OCI-LY3 (cell line): ENCODE data around the gene IL13RA2.

Source experiments
- H2AFZ ChIP-seq: fragments of 200-600, 300-600 bp; shearing (Covaris generic); 2 replicates; pipeline ENCODE4 v1.6.0; 2014; ENCODE audit warnings: antibody characterized with exemption, low read depth, low read length
- H3K27ac ChIP-seq: fragments of 200-600, 300-600 bp; sonication (generic); 2 replicates; pipeline ENCODE4 v1.5.1; 2014; ENCODE audit warnings: mild to moderate bottlenecking, low read length, moderate library complexity, mixed read lengths
- H3K27me3 ChIP-seq: fragments of 200-600, 300-600 bp; sonication (generic); 2 replicates; pipeline ENCODE4 v1.6.1; 2014; ENCODE audit warnings: low read depth, low read length, mixed read lengths
- H3K36me3 ChIP-seq: fragments of 200-600, 300-600 bp; sonication (generic); replicated peaks from 2 replicates; pipeline ENCODE3; 2014; ENCODE audit warnings: low read depth, low read length, mixed read lengths
- H3K4me1 ChIP-seq: fragments of 300-600, 200-600 bp; sonication (generic); 2 replicates; pipeline ENCODE4 v1.6.1; 2014; ENCODE audit warnings: low read length, mixed read lengths
- H3K4me2 ChIP-seq: fragments of 200-600, 300-600 bp; sonication (generic); 2 replicates; pipeline ENCODE4 v1.6.1; 2014; ENCODE audit warnings: low read length, mixed read lengths
- H3K4me3 ChIP-seq: fragments of 300-600, 200-600 bp; sonication (generic); 2 replicates; pipeline ENCODE4 v1.5.1; 2014; ENCODE audit warnings: antibody characterized with exemption, mild to moderate bottlenecking, low read length, moderate library complexity
- H3K79me2 ChIP-seq: fragments of 300-600, 200-600 bp; shearing (Covaris generic); 2 replicates; pipeline ENCODE4 v1.6.1; 2014; ENCODE audit warnings: mild to moderate bottlenecking, low read length, mixed read lengths
- H3K9ac ChIP-seq: fragments of 300-600, 200-600 bp; shearing (Covaris generic); 2 replicates; pipeline ENCODE4 v1.6.0; 2014; ENCODE audit warnings: mild to moderate bottlenecking, low read length, moderate library complexity
- H3K9me3 ChIP-seq: fragments of 200-600, 300-600 bp; shearing (Covaris generic); 2 replicates; pipeline ENCODE4 v1.6.1; 2014; ENCODE audit warnings: low read length, mixed read lengths; ENCODE audit not compliant: insufficient read depth
- H4K20me1 ChIP-seq: fragments of 200-600, 300-600 bp; sonication (generic); 2 replicates; pipeline ENCODE4 v1.6.1; 2016; ENCODE audit warnings: low read length, mixed read lengths; ENCODE audit not compliant: insufficient read depth
- EZH2phosphoT487 ChIP-seq: fragments of 200-600 bp; shearing (Covaris generic); IDR thresholded peaks from 2 replicates; pipeline ENCODE4 v1.6.1; 2018; ENCODE audit warnings: antibody characterized with exemption, mixed run types, low read depth
- TF ChIP-seq, protein P1 (sequence below): fragments of 200-600, 300-600 bp; sonication (generic); IDR thresholded peaks from 2 replicates; pipeline ENCODE4 v1.5.1; 2014; ENCODE audit warnings: antibody characterized with exemption, low read length, low read depth

IL13RA2 gene

DNA sequence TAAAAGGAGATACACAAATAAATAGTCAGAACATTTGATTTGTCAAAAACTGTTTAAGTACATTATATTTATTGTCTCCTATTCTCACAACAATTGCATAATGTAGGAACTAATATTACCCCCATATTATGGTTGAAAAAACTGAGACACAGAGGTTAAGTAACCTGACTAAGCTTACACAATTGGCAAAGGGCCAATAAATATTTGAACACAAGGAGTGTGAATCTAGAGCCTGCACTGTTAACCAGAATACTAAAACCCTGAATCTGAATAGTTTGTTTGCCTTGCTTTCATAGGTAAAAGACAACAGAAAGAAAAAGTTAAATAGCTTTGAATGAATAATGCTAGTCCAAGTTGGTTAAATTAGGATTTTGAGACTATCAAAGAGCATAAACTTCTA is 55.2 kb downstream of the IL13RA2 start:
- no peak overlapping the region for H3K4me3 ChIP-seq
- H3K9ac ChIP-seq, result no peak overlapping the region
- H3K27me3 ChIP-seq, result no peaks in the 10 kb centered on the region
- no peak overlapping the region for H3K27ac ChIP-seq
- no peak overlapping the region for H2AFZ ChIP-seq
- no peaks in the 10 kb centered on the region for H3K79me2 ChIP-seq
- no peaks in the 10 kb centered on the region for H4K20me1 ChIP-seq
- H3K36me3 ChIP-seq, result no peaks in the 10 kb centered on the region
- TF ChIP-seq EZH2phosphoT487, result no peak
- TF ChIP-seq, protein P1, sequence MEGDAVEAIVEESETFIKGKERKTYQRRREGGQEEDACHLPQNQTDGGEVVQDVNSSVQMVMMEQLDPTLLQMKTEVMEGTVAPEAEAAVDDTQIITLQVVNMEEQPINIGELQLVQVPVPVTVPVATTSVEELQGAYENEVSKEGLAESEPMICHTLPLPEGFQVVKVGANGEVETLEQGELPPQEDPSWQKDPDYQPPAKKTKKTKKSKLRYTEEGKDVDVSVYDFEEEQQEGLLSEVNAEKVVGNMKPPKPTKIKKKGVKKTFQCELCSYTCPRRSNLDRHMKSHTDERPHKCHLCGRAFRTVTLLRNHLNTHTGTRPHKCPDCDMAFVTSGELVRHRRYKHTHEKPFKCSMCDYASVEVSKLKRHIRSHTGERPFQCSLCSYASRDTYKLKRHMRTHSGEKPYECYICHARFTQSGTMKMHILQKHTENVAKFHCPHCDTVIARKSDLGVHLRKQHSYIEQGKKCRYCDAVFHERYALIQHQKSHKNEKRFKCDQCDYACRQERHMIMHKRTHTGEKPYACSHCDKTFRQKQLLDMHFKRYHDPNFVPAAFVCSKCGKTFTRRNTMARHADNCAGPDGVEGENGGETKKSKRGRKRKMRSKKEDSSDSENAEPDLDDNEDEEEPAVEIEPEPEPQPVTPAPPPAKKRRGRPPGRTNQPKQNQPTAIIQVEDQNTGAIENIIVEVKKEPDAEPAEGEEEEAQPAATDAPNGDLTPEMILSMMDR, result no peak
- H3K4me1 ChIP-seq, result no peaks in the 10 kb centered on the region
- no peaks in the 10 kb centered on the region for H3K9me3 ChIP-seq
- no peak overlapping the region for H3K4me2 ChIP-seq

GRCh38 chrX:114959729-114960128 is 57.7 kb downstream of the IL13RA2 start:
- no peak overlapping the region for H3K9ac ChIP-seq
- no peaks in the 10 kb centered on the region for H3K9me3 ChIP-seq
- H2AFZ ChIP-seq, result no peak overlapping the region
- H3K36me3 ChIP-seq, result no peaks in the 10 kb centered on the region
- H3K27me3 ChIP-seq, result no peaks in the 10 kb centered on the region
- no peak overlapping the region for H3K4me3 ChIP-seq
- H3K79me2 ChIP-seq, result no peaks in the 10 kb centered on the region
- H3K4me2 ChIP-seq, result no peak overlapping the region
- TF ChIP-seq, protein P1, result peak; percentile 55
- no peak for TF ChIP-seq EZH2phosphoT487
- H4K20me1 ChIP-seq, result no peaks in the 10 kb centered on the region
- no peak overlapping the region for H3K27ac ChIP-seq
- no peaks in the 10 kb centered on the region for H3K4me1 ChIP-seq
